HepG2 (cell line): ENCODE measurements around the gene CRIP1. TPM values are rescaled to one million over a fixed set of nuclear protein-coding genes. Genes with fewer than 3 reads are reported as not detected.

Source experiments
- HNRNPLL ChIP-seq: fragments of 200-400 bp; formaldehyde crosslinking; IDR thresholded peaks from 2 replicates; pipeline ENCODE4 v1.6.1; 2017; ENCODE audit warnings: mild to moderate bottlenecking, low read depth, low read length; ENCODE audit not compliant: poor library complexity, severe bottlenecking
- KDM2A ChIP-seq: sonication (generic); formaldehyde crosslinking; IDR thresholded peaks from 2 replicates; pipeline ENCODE4 v1.4.0; 2020; ENCODE audit warnings: low read depth, missing genetic modification reagents, borderline replicate concordance
- MAZ ChIP-seq, 2 experiments: sonication (generic) in 1 of 2; formaldehyde crosslinking in 1 of 2; IDR thresholded peaks; 2 replicates each; pipeline versions ENCODE4 v1.5.0 to v1.6.1; 2012 to 2020; ENCODE audit warnings: low read depth in 2 of 2, mild to moderate bottlenecking in 2 of 2, borderline replicate concordance in 1 of 2, improper control_type of control experiment in 1 of 2, low read length in 1 of 2, missing genetic modification reagents in 1 of 2, moderate library complexity in 1 of 2
- MED1 ChIP-seq: sonication (generic); formaldehyde crosslinking; IDR thresholded peaks from 2 replicates; pipeline ENCODE4 v1.4.0; 2020; ENCODE audit warnings: missing genetic modification reagents
- NFE2L1 ChIP-seq: sonication (generic); formaldehyde crosslinking; IDR thresholded peaks from 2 replicates; pipeline ENCODE4 v1.4.0; 2020; ENCODE audit warnings: missing genetic modification reagents, mild to moderate bottlenecking, borderline replicate concordance
- PLRG1 ChIP-seq: fragments of 450-650 bp; conservative IDR thresholded peaks from 2 replicates; pipeline ENCODE4 v1.6.1; 2016
- RAD21 ChIP-seq: fragments of 450-650 bp; formaldehyde crosslinking; IDR thresholded peaks from 2 replicates; pipeline ENCODE4 v1.5.0; 2020; ENCODE audit warnings: mild to moderate bottlenecking
- ZFY ChIP-seq: sonication (generic); formaldehyde crosslinking; IDR thresholded peaks from 2 replicates; pipeline ENCODE4 v1.4.0; 2020; ENCODE audit warnings: missing genetic modification reagents
- ZNF143 ChIP-seq: sonication (generic); formaldehyde crosslinking; IDR thresholded peaks from 2 replicates; pipeline ENCODE4 v1.4.0; 2020; ENCODE audit warnings: missing genetic modification reagents
- ZNF644 ChIP-seq: IDR thresholded peaks from 2 replicates; pipeline ENCODE4 v1.6.1; 2016; ENCODE audit warnings: low read depth
- ZNF7 ChIP-seq: IDR thresholded peaks from 2 replicates; pipeline ENCODE4 v1.6.1; 2016; ENCODE audit warnings: missing biosample characterization, missing genetic modification reagents
- ZNF790 ChIP-seq: sonication (generic); formaldehyde crosslinking; IDR thresholded peaks from 2 replicates; pipeline ENCODE4 v1.8.0; 2022; ENCODE audit warnings: missing genetic modification reagents, mild to moderate bottlenecking, borderline replicate concordance
- ZNF792 ChIP-seq: IDR thresholded peaks from 2 replicates; pipeline ENCODE4 v1.6.1; 2016
- ZNF850 ChIP-seq: sonication (generic); formaldehyde crosslinking; conservative IDR thresholded peaks from 2 replicates; pipeline ENCODE4 v1.9.0; 2021; ENCODE audit warnings: mild to moderate bottlenecking, missing genetic modification reagents
- polyA plus RNA-seq, 8 experiments: library from polyadenylated mRNA; depleted of rRNA in 3 of 8; stranded (reverse) in 7 of 8; unstranded in 1 of 8; fragments of >200 nt; fragmentation: Illumina TruSeq in 4 of 8; extraction: Trizol in 4 of 8; gene quantifications; 2 replicates each; pipeline versions ENCODE4 v1.2.1 to v1.2.3, GENCODE V29; 2011 to 2016; ENCODE audit warnings: low read depth in 4 of 8, missing spikeins in 1 of 8, mixed read lengths in 1 of 8; ENCODE audit not compliant: insufficient read depth in 1 of 8
- total RNA-seq, 5 experiments: library from RNA; depleted of rRNA; stranded (reverse); fragments of >200 nt; fragmentation: Illumina TruSeq; extraction: Trizol; gene quantifications; 2 replicates each; pipeline ENCODE4 v1.2.3, GENCODE V29; 2016; ENCODE audit warnings: low read depth in 1 of 5
- TF ChIP-seq, protein P1 (sequence below): sonication (generic); formaldehyde crosslinking; IDR thresholded peaks from 2 replicates; pipeline ENCODE4 v1.4.0; 2020; ENCODE audit warnings: missing genetic modification reagents
- TF ChIP-seq, protein P2 (sequence below): sonication (generic); formaldehyde crosslinking; IDR thresholded peaks from 2 replicates; pipeline ENCODE4 v1.8.1; 2023; ENCODE audit warnings: mild to moderate bottlenecking, missing genetic modification reagents
- TF ChIP-seq, protein P3 (sequence below): sonication (generic); formaldehyde crosslinking; IDR thresholded peaks from 2 replicates; pipeline ENCODE4 v1.4.0; 2020; ENCODE audit warnings: mild to moderate bottlenecking, missing genetic modification reagents
- TF ChIP-seq, protein P4 (sequence below): sonication (generic); formaldehyde crosslinking; IDR thresholded peaks from 2 replicates; pipeline ENCODE4 v1.8.0; 2022; ENCODE audit warnings: missing genetic modification reagents, mild to moderate bottlenecking, inconsistent platforms, borderline replicate concordance
- TF ChIP-seq, protein P5 (sequence below): sonication (generic); formaldehyde crosslinking; IDR thresholded peaks from 2 replicates; pipeline ENCODE4 v1.5.0; 2020; ENCODE audit warnings: missing genetic modification reagents
- TF ChIP-seq, protein P6 (sequence below): sonication (generic); formaldehyde crosslinking; IDR thresholded peaks from 2 replicates; pipeline ENCODE4 v1.4.0; 2020; ENCODE audit warnings: missing genetic modification reagents

CRIP1 gene
- total and polyA plus RNA-seq, 2 of the 13 experiments (the other 11 are each of a cell fraction or from before 2014, with no cell fraction given), result 53.9 to 59.5 TPM

DNA sequence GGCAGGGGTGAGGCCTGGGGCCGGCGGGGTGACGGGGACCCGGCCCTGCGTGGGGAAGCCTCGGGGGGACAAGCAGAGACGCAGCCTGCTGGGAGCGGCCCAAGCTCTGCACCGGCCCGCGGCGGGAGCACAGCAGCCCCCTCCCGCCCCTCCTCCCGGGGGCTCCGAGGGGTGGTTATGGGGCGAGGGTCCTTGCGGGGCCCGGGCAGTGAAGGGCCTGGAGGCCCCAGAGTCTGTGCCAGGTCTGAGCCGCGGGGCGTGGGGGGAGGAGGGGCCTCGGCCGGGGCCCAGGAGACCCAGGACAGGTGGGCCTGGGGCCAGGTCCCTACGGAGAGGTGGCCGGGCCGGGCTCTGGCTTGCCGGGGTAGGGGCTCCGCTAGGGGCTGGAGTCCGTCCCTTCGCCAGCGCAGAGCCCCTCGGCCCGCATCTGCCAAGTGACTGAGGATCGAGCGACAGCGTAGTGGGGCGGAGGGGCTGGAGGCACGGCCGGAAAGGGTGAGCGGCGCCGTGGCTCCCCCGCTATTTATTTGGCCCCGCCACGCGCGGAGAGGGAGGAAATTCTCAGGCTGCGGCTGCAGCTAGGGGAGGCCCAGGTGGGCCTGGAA is 40.2 kb downstream of the CRIP1 start (continued):
- TF ChIP-seq, protein P1, sequence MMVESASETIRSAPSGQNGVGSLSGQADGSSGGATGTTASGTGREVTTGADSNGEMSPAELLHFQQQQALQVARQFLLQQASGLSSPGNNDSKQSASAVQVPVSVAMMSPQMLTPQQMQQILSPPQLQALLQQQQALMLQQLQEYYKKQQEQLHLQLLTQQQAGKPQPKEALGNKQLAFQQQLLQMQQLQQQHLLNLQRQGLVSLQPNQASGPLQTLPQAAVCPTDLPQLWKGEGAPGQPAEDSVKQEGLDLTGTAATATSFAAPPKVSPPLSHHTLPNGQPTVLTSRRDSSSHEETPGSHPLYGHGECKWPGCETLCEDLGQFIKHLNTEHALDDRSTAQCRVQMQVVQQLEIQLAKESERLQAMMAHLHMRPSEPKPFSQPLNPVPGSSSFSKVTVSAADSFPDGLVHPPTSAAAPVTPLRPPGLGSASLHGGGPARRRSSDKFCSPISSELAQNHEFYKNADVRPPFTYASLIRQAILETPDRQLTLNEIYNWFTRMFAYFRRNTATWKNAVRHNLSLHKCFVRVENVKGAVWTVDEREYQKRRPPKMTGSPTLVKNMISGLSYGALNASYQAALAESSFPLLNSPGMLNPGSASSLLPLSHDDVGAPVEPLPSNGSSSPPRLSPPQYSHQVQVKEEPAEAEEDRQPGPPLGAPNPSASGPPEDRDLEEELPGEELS (CRISPR knock-in tag), result no peak
- TF ChIP-seq, protein P2, sequence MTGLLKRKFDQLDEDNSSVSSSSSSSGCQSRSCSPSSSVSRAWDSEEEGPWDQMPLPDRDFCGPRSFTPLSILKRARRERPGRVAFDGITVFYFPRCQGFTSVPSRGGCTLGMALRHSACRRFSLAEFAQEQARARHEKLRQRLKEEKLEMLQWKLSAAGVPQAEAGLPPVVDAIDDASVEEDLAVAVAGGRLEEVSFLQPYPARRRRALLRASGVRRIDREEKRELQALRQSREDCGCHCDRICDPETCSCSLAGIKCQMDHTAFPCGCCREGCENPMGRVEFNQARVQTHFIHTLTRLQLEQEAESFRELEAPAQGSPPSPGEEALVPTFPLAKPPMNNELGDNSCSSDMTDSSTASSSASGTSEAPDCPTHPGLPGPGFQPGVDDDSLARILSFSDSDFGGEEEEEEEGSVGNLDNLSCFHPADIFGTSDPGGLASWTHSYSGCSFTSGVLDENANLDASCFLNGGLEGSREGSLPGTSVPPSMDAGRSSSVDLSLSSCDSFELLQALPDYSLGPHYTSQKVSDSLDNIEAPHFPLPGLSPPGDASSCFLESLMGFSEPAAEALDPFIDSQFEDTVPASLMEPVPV (CRISPR knock-in tag), result peak; percentile 45; the same call in 1 of the 2 replicates
- TF ChIP-seq KDM2A (CRISPR knock-in tag) (peak; percentile 19; the same call in 1 of the 2 replicates), ZNF790 (CRISPR knock-in tag) (no peak), ZNF850 (CRISPR knock-in tag) (0 out of 2 replicates have a peak, but pooled peaks have one; percentile 62), PLRG1 (no peak), NFE2L1 (no peak), HNRNPLL (peak; percentile 37), ZFY (CRISPR knock-in tag) (peak; percentile 56), ZNF7 (CRISPR knock-in tag) (no peak), MAZ (IDR thresholded peaks at IDR 0.05; ENCODE audit: borderline replicate concordance, low read depth, low read length) (no peak), MAZ (CRISPR knock-in tag; IDR thresholded peaks at IDR 0.05; ENCODE audit: low read depth) (no peak), RAD21 (CRISPR knock-in tag) (no peak), ZNF792 (CRISPR knock-in tag) (no peak), ZNF644 (CRISPR knock-in tag) (no peak), MED1 (CRISPR knock-in tag) (no peak), ZNF143 (no peak)
- TF ChIP-seq, protein P3, sequence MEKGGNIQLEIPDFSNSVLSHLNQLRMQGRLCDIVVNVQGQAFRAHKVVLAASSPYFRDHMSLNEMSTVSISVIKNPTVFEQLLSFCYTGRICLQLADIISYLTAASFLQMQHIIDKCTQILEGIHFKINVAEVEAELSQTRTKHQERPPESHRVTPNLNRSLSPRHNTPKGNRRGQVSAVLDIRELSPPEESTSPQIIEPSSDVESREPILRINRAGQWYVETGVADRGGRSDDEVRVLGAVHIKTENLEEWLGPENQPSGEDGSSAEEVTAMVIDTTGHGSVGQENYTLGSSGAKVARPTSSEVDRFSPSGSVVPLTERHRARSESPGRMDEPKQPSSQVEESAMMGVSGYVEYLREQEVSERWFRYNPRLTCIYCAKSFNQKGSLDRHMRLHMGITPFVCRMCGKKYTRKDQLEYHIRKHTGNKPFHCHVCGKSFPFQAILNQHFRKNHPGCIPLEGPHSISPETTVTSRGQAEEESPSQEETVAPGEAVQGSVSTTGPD (CRISPR knock-in tag), result no peak
- TF ChIP-seq, protein P4, sequence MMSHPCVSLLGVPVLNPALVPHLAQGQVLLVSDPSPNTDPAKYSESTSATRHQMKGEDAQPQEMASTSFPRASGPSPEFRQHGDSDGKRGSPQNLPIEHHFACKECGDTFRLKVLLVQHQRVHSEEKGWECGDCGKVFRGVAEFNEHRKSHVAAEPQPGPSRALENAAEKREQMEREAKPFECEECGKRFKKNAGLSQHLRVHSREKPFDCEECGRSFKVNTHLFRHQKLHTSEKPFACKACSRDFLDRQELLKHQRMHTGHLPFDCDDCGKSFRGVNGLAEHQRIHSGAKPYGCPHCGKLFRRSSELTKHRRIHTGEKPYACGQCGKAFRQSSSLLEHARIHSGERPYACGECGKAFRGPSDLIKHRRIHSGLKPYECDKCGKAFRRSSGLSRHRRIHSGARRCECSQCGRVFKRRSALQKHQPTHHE, result no peak
- TF ChIP-seq, protein P5, sequence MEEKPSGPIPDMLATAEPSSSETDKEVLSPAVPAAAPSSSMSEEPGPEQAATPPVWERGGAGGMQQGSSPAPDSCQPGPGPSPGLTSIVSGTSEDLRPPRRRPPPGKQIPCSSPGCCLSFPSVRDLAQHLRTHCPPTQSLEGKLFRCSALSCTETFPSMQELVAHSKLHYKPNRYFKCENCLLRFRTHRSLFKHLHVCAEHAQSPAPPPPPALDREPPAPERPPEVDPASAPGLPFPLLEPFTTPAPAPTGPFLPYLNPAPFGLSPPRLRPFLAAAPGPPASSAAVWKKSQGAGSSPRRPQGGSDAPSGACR, result peak; percentile 25; the same call in 1 of the 2 replicates
- TF ChIP-seq, protein P6, sequence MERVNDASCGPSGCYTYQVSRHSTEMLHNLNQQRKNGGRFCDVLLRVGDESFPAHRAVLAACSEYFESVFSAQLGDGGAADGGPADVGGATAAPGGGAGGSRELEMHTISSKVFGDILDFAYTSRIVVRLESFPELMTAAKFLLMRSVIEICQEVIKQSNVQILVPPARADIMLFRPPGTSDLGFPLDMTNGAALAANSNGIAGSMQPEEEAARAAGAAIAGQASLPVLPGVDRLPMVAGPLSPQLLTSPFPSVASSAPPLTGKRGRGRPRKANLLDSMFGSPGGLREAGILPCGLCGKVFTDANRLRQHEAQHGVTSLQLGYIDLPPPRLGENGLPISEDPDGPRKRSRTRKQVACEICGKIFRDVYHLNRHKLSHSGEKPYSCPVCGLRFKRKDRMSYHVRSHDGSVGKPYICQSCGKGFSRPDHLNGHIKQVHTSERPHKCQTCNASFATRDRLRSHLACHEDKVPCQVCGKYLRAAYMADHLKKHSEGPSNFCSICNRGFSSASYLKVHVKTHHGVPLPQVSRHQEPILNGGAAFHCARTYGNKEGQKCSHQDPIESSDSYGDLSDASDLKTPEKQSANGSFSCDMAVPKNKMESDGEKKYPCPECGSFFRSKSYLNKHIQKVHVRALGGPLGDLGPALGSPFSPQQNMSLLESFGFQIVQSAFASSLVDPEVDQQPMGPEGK (CRISPR knock-in tag), result 0 out of 2 replicates have a peak, but pooled peaks have one; percentile 11
